Tibial artery (tissue), 4 donors: Measurements from ENCODE around the gene MEIS1.

ENCODE experiments used
- DNase-seq, 2 donors: peaks; one replicate each; pipeline ENCODE4 v3.0.0-alpha.2; 2019
- H3K27ac ChIP-seq, 2 donors: fragments of 200-600 bp; sonication (generic) in 1 of 2; 1 replicate in 1 of 2; 2 replicates in 1 of 2; pipeline ENCODE4 v1.5.1; 2018 to 2019; ENCODE audit warnings: mild to moderate bottlenecking in 1 of 2
- H3K27me3 ChIP-seq, 2 donors: fragments of 200-600 bp; sonication (generic) in 1 of 2; one replicate each; pipeline versions ENCODE4 v1.5.1 to v1.6.0; 2016 to 2019
- H3K36me3 ChIP-seq, 3 donors: fragments of 200-600 bp; sonication (generic) in 2 of 3; one replicate each; pipeline ENCODE4 v1.5.1; 2016 to 2019; ENCODE audit warnings: mild to moderate bottlenecking in 2 of 3
- H3K4me1 ChIP-seq, 4 donors: fragments of 200-600 bp; sonication (generic) in 2 of 4; 1 replicate in 3 of 4; 2 replicates in 1 of 4; pipeline ENCODE4 v1.5.1; 2016 to 2019
- H3K4me3 ChIP-seq, 2 donors: fragments of 200-600 bp; sonication (generic) in 1 of 2; 1 replicate in 1 of 2; 2 replicates in 1 of 2; pipeline ENCODE4 v1.5.1; 2018 to 2019; ENCODE audit warnings: mild to moderate bottlenecking in 2 of 2
- H3K9me3 ChIP-seq, 3 donors: fragments of 200-600 bp; sonication (generic) in 1 of 3; one replicate each; pipeline ENCODE4 v1.5.1; 2016 to 2019
- intact Hi-C: fragments of 100-400 bp; cut with DNase I; formaldehyde crosslinking; loops from one replicate; pipeline ENCODE4 v1.15.0; 2023; ENCODE audit warnings: low total_unique reads
- TF ChIP-seq, protein P1 (sequence below), 2 experiments: fragments of 200-600 bp in 1 of 2; fragments of 450-650 bp in 1 of 2; IDR thresholded peaks; one replicate each; pipeline ENCODE4 v1.5.1; 2017 to 2019; ENCODE audit warnings: antibody characterized with exemption in 2 of 2, mild to moderate bottlenecking in 1 of 2, moderate library complexity in 1 of 2

MEIS1 gene

DNA sequence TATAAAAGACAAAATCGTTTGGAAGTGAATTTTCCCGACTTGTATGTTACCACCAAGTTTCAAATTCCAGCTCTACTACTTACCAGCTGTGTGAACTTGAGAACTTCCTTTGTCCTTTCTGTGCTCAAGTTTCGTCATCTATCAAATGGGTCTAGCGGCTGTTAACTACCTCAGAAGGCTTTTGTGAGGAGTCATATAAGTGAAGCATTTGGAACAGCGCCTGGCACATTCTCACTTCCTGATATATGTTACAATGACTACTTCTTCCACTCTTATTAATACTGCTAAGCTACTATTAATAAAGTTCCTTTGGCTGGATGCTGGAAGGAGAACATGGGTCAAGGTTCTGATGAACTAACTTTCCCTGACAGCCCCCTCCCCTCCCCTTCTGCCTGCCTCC, 104.5 kb downstream of the MEIS1 start:
- Histone ChIP-seq H3K4me1 (peaks cover 0 to 16% (median 8%) of the 10 kb centered on the region in 4 donors), H3K36me3 (no peaks in the 10 kb centered on the region), H3K9me3 (no peaks in the 10 kb centered on the region), H3K27me3 (no peaks in the 10 kb centered on the region), H3K27ac (no peak overlapping the region), H3K4me3 (no peak overlapping the region)
- TF ChIP-seq, protein P1, sequence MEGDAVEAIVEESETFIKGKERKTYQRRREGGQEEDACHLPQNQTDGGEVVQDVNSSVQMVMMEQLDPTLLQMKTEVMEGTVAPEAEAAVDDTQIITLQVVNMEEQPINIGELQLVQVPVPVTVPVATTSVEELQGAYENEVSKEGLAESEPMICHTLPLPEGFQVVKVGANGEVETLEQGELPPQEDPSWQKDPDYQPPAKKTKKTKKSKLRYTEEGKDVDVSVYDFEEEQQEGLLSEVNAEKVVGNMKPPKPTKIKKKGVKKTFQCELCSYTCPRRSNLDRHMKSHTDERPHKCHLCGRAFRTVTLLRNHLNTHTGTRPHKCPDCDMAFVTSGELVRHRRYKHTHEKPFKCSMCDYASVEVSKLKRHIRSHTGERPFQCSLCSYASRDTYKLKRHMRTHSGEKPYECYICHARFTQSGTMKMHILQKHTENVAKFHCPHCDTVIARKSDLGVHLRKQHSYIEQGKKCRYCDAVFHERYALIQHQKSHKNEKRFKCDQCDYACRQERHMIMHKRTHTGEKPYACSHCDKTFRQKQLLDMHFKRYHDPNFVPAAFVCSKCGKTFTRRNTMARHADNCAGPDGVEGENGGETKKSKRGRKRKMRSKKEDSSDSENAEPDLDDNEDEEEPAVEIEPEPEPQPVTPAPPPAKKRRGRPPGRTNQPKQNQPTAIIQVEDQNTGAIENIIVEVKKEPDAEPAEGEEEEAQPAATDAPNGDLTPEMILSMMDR (IDR thresholded peaks at IDR 0.05) = no peak
- no peak for DNase-seq
- intact Hi-C loops = no loop called here

DNA sequence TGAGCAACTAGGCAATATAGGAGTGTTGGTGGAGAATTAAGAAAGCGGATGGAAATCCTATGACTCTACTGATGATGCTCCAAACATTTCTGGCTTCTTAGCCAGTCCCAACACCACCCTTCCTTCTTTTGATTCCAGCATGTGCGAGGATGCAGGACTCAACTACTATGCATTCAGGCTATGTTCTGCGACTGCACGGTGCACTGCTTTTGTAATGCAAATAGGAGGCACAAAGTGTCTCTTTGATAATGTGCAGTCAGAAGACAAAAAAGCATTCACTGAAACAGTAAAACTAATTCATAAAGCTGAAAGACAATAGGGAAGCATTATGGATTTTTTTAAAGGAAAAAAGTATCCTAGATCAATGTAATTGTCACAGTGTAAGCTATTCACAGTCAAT, 106.7 kb downstream of the MEIS1 start:
- Histone ChIP-seq H3K9me3 (no peaks in the 10 kb centered on the region), H3K27ac (no peak overlapping the region), H3K36me3 (no peaks in the 10 kb centered on the region), H3K4me1 (peaks cover 0 to 16% (median 8%) of the 10 kb centered on the region in 4 donors), H3K4me3 (no peak overlapping the region), H3K27me3 (no peaks in the 10 kb centered on the region)
- intact Hi-C loops = no loop called here
- TF ChIP-seq, protein P1 (IDR thresholded peaks at IDR 0.05) = no peak
- no peak for DNase-seq

DNA sequence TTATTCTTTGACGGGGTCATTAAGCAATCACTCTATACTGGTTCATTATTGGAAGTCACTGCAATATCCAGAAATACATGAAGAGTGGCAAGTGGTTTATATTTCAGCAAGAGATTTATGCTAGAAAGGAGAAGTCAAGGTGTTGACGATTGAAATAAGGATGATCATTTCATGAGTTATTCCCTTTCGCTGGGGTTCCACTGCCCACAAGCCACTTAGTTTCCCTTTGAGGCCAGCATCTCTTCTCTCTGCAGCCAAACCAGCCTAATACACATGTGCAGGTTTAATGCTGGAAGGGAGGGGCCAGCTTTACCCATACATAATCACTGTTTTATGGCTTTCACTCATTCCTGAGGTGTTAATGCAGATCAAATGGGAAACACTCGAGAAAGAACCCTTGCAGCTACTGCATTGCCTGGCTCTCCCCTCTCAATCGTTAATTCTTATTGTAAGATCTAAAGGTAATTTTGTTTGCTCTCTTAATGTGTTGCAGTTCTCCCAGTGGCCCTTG, 108.4 kb downstream of the MEIS1 start:
- H3K9me3 ChIP-seq = no peaks in the 10 kb centered on the region
- TF ChIP-seq, protein P1 (IDR thresholded peaks at IDR 0.05) = no peak
- H3K27me3 ChIP-seq = no peaks in the 10 kb centered on the region
- no peak overlapping the region for H3K4me3 ChIP-seq
- intact Hi-C loops = no loop called here
- H3K27ac ChIP-seq = no peak overlapping the region
- DNase-seq = no peak
- no peaks in the 10 kb centered on the region for H3K36me3 ChIP-seq
- H3K4me1 ChIP-seq = peaks cover 0 to 22% (median 6%) of the 10 kb centered on the region in 4 donors

DNA sequence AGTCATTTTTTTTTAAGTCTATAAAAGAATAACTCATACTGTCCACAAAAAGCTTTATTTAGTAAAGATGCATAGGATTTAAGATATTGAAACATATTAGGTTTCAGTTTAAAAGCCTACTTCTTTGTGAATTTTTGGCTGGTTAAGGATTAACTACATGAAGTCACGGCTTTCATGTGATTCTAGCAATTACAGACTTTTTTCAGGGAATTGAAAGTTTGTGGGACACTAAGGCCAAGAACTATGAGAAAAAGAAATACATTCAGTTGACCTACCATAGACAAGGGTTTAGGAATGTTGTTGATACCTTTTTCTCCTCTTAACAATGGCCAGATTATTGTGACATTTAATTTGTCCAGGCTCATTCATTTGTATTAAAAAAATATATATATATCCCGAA, 109.3 kb downstream of the MEIS1 start:
- Histone ChIP-seq H3K4me1 (peaks cover 0 to 22% (median 6%) of the 10 kb centered on the region in 4 donors), H3K4me3 (no peak overlapping the region), H3K27me3 (no peaks in the 10 kb centered on the region), H3K27ac (no peak overlapping the region), H3K9me3 (no peaks in the 10 kb centered on the region), H3K36me3 (no peaks in the 10 kb centered on the region)
- intact Hi-C loops = no loop called here
- DNase-seq = no peak
- TF ChIP-seq, protein P1 (IDR thresholded peaks at IDR 0.05) = no peak

DNA sequence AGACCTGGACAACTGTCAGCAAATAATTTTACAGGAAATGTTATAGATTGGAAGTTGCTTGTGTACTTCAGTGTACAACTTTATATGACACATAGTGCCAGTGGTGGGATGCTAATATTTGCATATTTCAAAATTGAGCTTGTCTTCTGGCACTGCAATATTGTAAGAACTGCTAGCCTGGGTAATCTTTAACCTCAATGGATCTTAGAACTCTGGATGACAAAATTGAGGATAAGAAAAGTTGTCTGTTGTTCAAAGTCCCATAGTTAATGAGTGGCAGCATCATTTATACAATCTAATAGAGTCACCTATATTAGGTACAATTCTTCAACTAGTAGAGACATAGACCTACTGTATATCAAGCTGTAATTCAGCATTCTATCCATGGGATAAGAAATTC, 110.3 kb downstream of the MEIS1 start:
- H3K9me3 ChIP-seq = no peaks in the 10 kb centered on the region
- H3K27me3 ChIP-seq = no peaks in the 10 kb centered on the region
- no peaks in the 10 kb centered on the region for H3K36me3 ChIP-seq
- peaks cover 0 to 22% (median 6%) of the 10 kb centered on the region in 4 donors for H3K4me1 ChIP-seq
- intact Hi-C loops = no loop called here
- no peak overlapping the region for H3K27ac ChIP-seq
- no peak for DNase-seq
- H3K4me3 ChIP-seq = no peak overlapping the region
- TF ChIP-seq, protein P1 (IDR thresholded peaks at IDR 0.05) = no peak

DNA sequence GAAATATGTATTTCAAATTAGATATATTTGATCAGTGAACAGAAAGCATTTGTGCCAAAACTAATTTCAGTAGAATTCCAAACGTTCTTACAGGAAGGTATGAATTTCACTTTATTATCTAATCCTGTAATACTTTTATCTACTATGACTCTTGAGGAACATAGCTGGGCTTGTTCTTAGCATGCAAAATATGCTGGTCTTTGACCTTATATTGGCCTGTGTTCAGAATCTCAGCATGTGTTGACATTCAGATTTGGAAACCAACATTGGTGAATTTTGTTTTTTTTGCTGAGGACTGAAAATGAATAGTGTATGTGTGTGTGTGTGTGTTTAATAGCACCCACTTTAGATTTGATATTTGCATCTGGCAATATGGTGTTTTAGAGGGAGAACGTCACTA, 112.2 kb downstream of the MEIS1 start:
- TF ChIP-seq, protein P1 (IDR thresholded peaks at IDR 0.05) = no peak
- no peak overlapping the region for H3K4me3 ChIP-seq
- H3K27me3 ChIP-seq = no peaks in the 10 kb centered on the region
- H3K36me3 ChIP-seq = no peaks in the 10 kb centered on the region
- intact Hi-C loops = no loop called here
- no peaks in the 10 kb centered on the region for H3K9me3 ChIP-seq
- peaks cover 0 to 20% (median 6%) of the 10 kb centered on the region in 4 donors for H3K4me1 ChIP-seq
- no peak for DNase-seq
- no peak overlapping the region for H3K27ac ChIP-seq
